Thyroid gland (tissue), 4 donors: ENCODE measurements around the gene GEMIN4. TPM values are rescaled to one million over a fixed set of nuclear protein-coding genes. Genes with fewer than 3 reads are reported as not detected.

Experiments
- DNase-seq, 2 donors: peaks; one replicate each; pipeline ENCODE4 v3.0.0-alpha.2; 2019
- H3K27ac ChIP-seq, 3 donors: fragments of 200-600 bp; sonication (generic); 1 replicate in 2 of 3; 2 replicates in 1 of 3; pipeline ENCODE4 v1.5.1; 2016 to 2019; ENCODE audit warnings: mild to moderate bottlenecking in 1 of 3, moderate library complexity in 1 of 3
- H3K27me3 ChIP-seq: fragments of 200-600 bp; sonication (generic); one replicate; pipeline ENCODE4 v1.5.1; 2019
- H3K36me3 ChIP-seq, 2 donors: fragments of 200-600 bp; sonication (generic); one replicate each; pipeline ENCODE4 v1.5.1; 2016 to 2019
- H3K4me1 ChIP-seq, 2 donors: fragments of 200-600 bp; sonication (generic); one replicate each; pipeline ENCODE4 v1.5.1; 2017 to 2019
- H3K4me3 ChIP-seq, 3 donors: fragments of 200-600 bp; sonication (generic); replicated peaks in 1 of 3; 1 replicate in 2 of 3; 2 replicates in 1 of 3; pipeline ENCODE4 v1.5.1; 2016; ENCODE audit warnings: mild to moderate bottlenecking in 1 of 3
- H3K9me3 ChIP-seq: fragments of 200-600 bp; sonication (generic); one replicate; pipeline ENCODE4 v1.5.1; 2017
- CTCF ChIP-seq, 6 experiments: fragments of 200-600 bp in 3 of 6; fragments of 450-650 bp in 3 of 6; sonication (generic) in 3 of 6; IDR thresholded peaks; one replicate each; pipeline ENCODE4 v1.5.1; 2016 to 2019; ENCODE audit warnings: antibody characterized with exemption in 6 of 6, mild to moderate bottlenecking in 2 of 6, inconsistent platforms in 1 of 6, moderate library complexity in 1 of 6
- POLR2A ChIP-seq, 2 donors: fragments of 450-650 bp; IDR thresholded peaks; one replicate each; pipeline ENCODE4 v1.6.1; 2017; ENCODE audit warnings: antibody characterized with exemption in 2 of 2, mild to moderate bottlenecking in 2 of 2, moderate library complexity in 1 of 2
- WGBS, 2 donors: methylation state at CpG; one replicate each; pipeline ENCODE4 v1.1.5; 2017; 5-methylcytosine and 5-hydroxymethylcytosine counted together
- intact Hi-C: fragments of 100-400 bp; cut with DNase I; formaldehyde crosslinking; loops from one replicate; pipeline ENCODE4 v1.15.1; 2023
- total RNA-seq, 4 donors: library from RNA; depleted of rRNA; stranded (reverse); fragments of >200 nt; gene quantifications; one replicate each; pipeline ENCODE4 v1.2.3, GENCODE V29; 2016

GEMIN4 gene
- total RNA-seq, 4 donors from 2014 or later: 28.5 to 34.8 (median 31.6) TPM

GRCh38 chr17:696369-696768 is 55.7 kb downstream of the GEMIN4 start:
- no peak for DNase-seq
- Histone ChIP-seq H3K9me3 (no peaks in the 10 kb centered on the region), H3K4me1 (no peaks in the 10 kb centered on the region), H3K36me3 (peaks cover 10 to 31% of the 10 kb centered on the region in 2 donors), H3K27ac (no peak overlapping the region), H3K4me3 (no peak overlapping the region), H3K27me3 (no peaks in the 10 kb centered on the region)
- intact Hi-C loops: loop anchor here (10.0 kb wide), 1 partner anchor 132 kb away; no protein-coding TSS in a partner anchor
- WGBS, 2 donors: 79 to 83% methylated on average over 2 of the region's 2 CpGs
- no peak for TF ChIP-seq POLR2A (IDR thresholded peaks at IDR 0.05)
- TF ChIP-seq CTCF (IDR thresholded peaks at IDR 0.05): no peak

Other genes with a start within 250 kb of the GEMIN4 start
- gene VPS53, start 37.4 kb downstream of the GEMIN4 start, total RNA-seq: 10 to 100 TPM; 39.8 to 55.9 (median 43.9) TPM
- 10 to 100 TPM in 3 of 4 donors, 1 to 10 TPM in 1; 9.0 to 13.7 (median 10.9) TPM for gene TLCD3A, start 19.7 kb downstream of the GEMIN4 start, total RNA-seq
- gene GLOD4, start 30.0 kb upstream of the GEMIN4 start, total RNA-seq: 10 to 100 TPM; 48.9 to 94.6 (median 60.5) TPM
- gene MRM3, start 30.1 kb upstream of the GEMIN4 start, total RNA-seq: 10 to 100 TPM; 14.6 to 22.9 (median 16.9) TPM
- gene NXN, start 227.5 kb upstream of the GEMIN4 start, total RNA-seq: 10 to 100 TPM; 14.5 to 18.3 (median 17.2) TPM
- 10 to 100 TPM; 14.7 to 17.1 (median 14.9) TPM for gene TIMM22, start 244.9 kb upstream of the GEMIN4 start, total RNA-seq